HG02885 (cell line): ENCODE measurements around the gene ADGRF1.

Experiments
- ATAC-seq: cut with Tn5 transposase; IDR thresholded peaks from one replicate; pipeline ENCODE4 v1.9.1; 2021; ENCODE audit warnings: mild to moderate bottlenecking; ENCODE audit not compliant: unreplicated experiment, poor library complexity

ADGRF1 gene

DNA sequence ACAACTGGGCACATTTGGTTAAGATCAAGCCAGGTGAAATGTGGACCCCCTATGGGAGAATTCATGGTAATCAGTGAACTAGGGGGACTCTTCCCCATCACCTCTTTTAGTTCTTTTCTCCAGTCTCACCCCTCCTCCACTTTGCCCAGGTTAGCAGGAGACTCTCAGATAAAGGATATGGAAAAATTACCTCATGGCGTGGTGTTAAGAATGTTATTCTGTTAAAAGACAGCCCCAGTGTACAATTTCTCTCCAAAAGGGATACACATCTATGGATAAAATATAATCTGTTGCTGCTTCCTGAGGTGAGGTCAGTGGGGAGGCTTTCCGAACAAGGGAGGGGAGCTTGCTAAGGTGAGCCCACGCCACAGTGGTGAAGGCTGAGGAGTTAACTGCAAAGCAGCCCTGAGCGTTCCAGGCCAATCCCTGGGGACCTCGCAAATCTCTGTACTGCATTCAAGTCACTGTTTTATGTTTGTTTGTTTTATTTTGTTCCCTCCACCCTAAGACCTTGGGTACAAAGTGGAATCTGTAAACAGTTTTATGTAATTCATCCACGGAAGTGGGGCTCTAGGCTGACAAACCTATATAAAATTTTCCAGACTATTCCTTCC, 52.0 kb downstream of the ADGRF1 start:
- ATAC-seq: no peak

DNA sequence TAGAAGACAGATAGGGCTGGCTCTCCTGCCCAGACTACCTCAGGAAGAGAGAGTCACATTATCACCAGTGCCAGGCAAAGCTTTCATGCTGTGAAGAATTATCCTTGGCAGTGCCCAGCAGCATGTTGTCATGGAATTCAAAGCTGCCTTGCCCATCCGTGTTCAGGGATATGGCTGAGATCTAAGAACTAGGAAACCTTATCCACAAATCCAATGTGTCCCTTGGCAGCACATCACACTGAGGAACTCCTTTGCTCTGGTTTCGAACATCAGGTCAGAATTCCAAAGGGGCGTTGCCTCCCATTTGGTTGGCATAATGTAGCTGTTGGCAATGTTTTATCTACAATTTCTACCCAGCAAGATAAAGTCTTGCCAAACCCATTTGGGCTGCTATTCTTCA, 52.7 kb downstream of the ADGRF1 start:
- no peak for ATAC-seq

DNA sequence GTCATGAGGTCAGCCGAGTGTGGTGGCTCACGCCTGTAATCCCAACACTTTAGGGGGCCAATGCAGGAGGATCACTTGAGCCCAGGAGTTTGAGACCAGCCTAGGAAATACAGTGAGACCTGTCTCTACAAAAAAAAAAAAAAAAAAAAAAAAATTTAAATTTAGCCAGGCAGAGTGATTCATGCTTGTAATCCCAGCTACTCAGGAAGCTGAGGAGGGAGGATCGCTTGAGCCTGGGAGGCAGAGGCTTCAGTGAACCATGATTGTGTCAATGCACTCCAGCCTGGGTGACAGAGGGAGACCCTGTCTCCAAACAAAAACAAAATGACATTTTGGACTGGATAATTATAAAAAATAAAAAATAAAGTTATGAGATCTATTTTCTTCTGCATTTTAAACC, 56.2 kb downstream of the ADGRF1 start:
- no peak for ATAC-seq

DNA sequence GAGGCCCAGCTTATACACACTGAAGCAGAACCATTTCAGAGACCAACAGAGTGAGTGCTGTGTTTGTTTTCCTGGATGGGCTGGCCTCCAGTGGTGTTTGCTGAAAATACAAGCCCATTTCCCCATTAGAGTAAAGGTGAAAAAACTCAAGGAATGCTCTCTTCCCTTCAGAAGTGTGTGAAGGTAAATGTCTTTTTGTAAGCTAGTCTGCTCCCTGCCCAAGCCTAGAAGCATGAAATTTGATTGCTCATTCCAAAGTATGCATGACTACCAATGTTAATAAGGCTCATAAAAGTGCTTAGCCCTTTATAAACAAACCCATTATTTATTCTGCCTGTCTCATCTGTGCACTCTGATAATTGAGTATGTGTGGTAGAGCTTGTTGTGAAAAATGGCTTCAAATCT, 59.1 kb downstream of the ADGRF1 start:
- ATAC-seq: no peak

DNA sequence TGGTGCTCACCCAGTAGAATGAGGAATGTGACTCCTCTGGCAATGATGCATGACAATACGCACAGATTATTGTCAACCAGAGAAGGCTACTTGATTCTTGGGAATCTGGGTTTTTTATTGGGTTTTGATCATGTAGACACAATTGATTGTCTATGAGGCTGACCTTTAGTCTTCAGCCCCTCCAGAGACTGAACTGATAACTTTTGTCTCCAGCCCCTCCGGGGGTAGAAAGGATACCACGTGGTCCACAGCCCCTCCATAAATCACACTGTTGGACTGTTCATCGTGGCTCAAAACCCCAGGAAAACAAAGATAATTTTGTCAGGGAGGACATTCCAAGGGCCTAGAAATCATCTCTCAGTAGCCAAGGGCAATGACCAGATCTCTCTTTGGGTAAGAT, 62.9 kb downstream of the ADGRF1 start:
- ATAC-seq: no peak

DNA sequence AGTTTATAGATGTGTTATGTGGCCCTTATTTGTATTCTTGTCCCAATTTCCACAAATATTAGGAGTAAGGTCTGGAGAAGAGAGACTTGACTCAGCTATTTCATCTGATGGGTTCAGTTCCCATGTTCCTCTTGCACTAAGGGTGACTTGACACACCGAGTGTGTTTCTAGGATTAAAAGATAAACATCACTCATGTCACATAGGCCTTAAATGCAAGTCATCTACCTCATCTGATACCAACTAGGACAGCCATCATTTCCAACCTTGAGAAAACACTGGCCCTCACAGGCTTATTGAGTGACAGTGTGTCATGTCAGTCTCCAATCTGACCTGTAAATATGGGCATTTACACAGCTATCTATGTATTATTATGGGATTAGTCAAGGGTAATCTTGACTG, 67.3 kb downstream of the ADGRF1 start:
- ATAC-seq: no peak

DNA sequence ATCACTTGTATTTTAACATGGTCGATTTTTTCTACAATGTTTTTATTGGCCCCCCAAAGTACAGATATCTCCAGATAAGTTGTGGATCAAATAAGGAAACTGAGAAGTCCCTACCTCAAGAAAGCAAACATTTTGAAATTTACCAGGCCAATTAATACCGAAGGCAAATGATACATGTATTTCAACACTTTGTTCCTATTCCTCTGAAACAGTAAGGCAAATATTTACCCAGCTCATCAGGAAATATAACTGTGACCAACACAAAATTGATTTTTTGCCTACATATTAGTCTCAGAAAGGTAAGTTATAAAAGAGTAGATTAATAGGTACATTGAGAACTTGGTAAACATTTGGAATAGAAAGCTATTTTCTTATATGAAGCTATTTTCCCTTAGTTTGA, 69.1 kb downstream of the ADGRF1 start:
- ATAC-seq: no peak

DNA sequence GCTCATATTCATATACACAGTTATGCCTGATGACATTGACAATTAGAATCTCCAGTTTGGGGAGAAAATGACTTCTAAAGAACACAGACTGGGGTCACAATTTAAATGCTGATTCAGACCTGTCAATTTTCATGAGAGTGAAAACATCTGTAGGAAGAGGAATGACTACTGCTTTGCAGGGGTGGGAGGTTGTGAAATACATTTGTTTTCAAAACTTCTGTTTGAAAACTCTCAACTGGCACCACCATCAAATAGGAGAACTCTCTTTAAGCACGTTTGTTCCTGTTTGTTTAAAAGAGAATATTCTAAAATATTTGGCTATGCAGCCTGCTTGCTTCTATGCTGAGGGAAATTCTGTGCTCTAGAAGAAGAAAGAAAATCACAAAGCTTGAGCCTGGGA, 69.6 kb downstream of the ADGRF1 start:
- ATAC-seq: no peak

DNA sequence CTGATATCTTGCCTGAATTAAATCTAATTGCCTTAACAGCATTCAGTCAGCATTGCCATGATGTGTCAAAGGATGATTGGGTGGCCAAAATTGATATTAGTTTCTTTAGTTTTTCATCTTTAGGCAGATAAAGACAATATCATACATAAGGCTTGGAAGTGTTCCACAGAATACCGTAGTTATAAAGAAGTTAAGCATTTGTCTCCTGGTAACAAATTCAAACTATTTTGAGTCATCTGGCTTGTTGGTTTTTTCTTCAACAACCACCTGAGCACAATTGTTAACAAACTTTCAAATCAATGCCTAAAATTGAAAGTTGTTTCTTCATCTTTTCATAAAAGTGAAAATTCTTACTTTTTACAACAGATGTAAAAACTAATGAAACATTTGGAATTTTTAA, 72.9 kb downstream of the ADGRF1 start:
- ATAC-seq: no peak

DNA sequence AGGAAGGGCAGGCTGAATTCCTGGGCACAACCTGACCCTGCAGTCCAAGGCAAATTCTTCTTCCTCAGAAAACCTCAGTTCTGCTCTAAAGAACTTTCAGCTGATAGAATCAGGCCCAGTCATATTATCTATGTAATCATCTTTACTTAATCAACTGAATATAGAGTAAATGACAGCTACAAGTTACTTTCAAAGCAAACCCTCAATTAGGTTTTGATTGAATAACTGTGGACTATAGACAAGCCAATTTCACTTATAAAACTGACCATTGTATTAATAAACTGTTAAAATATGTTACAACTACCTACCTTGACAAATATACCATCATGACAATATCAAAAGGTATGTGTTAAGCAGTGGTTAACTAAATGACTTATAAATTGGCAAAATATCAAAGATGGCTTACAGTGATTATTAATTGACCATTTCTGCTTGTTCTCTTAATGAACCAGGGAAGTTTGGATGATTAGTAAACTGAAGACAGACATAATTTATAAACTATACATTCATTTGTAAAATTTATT, 74.2 kb downstream of the ADGRF1 start:
- ATAC-seq: no peak

DNA sequence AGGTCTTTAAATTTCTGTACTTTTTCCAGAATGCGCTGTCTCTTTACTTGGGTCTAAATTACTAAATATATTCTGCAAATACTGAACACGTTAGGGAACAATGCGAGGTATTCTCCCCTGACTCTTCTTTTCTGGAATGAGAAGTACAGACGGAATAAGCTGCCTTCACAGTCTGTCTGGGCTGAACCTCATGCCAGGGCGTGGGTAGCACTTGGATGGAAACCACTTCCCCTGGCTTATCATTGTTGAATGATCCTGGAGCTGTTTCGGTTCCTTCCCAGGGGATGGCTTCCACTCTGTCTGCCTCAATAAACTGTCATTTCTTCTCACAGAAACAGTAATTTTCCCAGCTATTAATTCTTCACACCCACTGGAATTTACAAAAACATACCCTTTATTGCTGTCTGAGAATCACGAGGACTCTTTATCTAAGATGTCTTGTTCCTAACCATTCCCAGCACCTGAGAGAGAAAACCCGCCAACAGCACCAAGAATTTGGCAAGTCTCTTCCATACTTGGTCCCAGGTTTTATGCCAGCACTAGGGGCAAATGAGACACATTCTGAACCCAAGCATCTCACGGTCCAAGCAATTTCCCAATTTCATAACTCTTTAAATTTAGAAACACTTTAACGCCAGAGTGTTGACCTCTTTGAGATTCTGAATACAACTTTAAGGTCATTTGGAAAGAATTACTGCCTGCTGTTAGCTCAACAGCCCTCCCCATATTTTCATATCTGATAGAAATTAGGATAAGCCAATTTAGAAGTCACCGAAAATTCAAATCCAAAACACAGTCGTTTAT, 77.2 kb downstream of the ADGRF1 start:
- ATAC-seq: no peak

DNA sequence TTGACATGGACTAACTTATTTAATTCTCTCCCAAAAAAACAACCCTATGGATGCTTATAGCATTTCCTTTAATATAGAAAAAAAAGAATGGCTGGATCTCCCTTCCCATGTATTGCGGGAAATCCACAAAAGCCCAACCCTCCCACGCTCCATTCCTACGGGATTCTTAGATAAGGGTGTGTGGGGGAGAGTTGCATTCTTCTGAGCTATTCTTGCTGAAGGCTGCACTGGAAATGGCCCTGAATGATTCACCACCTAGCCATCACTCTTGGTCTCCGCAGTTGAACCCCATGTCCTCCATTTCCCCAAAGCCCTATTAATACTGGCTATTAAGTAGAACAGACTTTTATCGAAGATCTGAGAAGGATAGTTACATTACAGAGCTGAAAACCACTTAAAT, 78.5 kb downstream of the ADGRF1 start:
- ATAC-seq: no peak

DNA sequence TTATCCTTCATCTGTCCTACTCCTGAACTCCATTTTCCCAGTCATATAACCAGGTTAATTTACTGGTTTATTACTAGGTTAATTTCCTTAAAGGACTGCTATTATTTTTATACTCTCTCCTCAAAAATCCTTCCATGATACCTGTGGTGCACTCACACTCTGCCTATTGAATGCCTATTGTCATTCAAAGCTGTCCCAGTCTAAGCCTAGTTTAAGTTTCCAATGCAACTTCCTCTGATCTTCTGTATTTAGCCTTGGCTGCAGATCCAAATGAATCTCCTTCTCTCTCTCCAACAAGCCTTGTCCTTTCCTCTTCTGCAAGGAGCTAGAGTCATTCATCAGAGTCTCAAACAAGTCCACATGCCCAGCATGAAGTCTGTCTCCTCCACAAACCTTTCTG, 79.1 kb downstream of the ADGRF1 start:
- ATAC-seq: no peak

DNA sequence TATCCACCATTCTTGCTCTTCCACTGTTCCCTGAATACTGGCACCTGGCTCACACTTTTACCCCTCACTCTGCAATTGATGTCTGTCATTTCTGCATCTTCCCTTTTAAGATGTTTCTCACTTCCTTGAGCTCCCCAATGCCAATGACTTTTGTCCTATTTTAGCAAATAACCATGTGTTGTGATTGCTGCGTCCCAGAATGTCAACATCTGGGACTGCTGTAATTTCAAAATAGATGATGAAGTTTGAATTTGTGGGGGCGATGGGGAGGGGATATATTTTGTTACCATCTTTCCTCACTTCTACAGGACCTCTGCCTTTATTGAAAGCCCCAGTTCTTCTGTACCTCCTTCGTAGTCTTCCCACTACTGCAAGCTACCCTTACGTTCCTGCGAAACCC, 80.4 kb downstream of the ADGRF1 start:
- no peak for ATAC-seq

DNA sequence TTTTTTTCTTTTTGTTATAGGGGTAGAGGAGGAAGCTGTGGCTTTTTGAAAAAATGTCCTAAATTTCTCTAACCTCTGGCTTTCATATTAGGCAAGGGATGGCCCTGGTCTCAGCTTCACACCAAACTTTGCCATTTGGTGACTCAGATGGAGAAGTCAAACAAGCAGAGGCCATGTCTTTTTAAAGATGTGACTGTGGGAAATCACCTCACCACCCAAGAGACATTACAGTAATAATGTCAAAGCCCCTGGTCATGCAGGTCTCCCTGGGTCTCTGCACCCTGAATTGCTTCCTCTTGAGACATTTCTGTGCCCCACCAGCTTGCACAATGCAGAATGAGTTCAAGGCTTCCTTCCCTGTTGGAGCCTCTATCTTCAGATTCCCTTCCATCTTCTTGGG, 80.9 kb downstream of the ADGRF1 start:
- no peak for ATAC-seq

DNA sequence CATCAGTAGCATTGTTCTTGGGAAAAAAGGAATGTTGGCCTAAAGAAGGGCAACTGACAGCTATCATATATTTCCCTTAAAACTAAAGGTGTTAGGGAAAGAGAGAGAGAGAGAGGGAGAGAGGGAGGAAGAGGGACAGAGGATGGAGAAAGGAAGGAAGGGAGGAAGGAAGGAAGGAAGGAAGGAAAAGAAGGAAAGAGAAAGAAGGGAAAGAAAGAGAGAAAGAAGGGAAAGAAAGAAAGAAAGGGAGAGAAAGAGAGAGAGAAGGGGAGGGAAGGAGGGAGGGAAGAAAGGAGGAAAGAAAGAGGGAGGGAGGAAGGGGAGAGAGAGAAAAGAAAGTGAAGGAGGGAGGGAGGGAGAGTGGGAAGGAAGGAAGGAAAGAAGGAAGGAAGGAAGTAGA, 82.7 kb downstream of the ADGRF1 start:
- ATAC-seq: no peak

DNA sequence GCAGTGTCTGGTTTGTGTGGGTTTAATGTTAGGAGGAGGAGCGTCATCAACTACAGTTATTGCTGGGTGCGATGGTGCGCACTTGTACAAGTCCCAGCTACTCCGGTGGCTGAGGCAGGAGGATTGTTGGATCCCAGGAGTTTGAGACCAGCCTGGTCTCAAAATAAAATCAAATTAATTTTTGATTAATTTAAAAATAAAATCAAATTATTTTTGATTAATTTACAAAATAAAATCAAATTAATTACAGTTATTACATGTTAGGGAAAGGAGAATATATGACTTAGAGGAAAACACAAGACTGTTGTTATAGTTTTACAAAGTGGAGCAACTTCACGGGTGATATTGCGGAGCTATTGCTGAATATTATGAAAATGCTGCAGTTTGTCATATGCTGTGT, 85.7 kb downstream of the ADGRF1 start:
- ATAC-seq: no peak

DNA sequence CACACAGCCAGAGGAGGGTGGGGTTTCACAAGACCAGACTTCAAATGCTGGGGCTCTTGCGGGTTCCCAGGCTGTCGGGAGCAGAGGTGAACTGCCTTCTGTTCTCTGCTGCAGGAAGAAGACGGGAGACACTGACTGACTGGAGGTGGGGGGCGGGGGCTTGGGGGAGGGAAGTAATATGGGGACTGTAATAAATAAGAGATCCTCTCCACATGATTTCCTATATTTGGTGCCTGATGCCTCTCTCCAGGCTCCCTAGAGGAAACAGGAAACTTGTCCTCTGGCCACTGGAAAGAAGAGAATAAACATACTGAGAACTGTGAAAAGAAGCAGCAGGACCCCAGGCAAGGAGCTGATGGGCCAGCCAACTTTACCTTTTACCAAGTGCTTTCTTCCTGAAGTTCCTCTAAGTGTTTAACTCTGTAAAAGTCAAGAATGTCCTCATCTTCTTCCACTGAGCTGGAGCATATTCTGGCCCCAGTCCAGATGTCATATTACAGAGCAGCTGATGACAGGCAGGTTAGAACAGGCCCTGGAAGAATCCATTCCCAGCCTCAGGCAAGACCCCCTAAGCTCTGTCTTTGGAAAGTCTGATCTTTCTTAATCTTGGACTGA, 87.2 kb downstream of the ADGRF1 start:
- ATAC-seq: no peak

DNA sequence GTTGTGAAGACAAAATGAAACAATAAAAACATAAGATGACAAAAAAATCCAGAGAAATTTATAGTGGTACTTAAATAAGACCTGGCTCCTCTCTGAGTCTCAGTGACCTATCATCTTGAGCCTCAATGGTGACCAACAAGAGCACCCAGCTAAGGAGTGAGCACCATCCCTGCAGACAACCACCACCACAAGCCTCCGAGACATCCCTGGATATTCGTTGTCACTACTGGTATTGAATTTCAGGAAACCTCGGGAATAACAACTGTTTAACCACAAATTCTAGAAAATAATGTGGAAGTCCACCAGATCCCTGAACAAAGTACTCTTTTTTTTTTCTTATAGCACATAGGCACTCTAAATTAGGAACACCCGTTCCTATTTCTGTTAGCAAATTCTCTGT, 88.2 kb downstream of the ADGRF1 start:
- ATAC-seq: no peak

DNA sequence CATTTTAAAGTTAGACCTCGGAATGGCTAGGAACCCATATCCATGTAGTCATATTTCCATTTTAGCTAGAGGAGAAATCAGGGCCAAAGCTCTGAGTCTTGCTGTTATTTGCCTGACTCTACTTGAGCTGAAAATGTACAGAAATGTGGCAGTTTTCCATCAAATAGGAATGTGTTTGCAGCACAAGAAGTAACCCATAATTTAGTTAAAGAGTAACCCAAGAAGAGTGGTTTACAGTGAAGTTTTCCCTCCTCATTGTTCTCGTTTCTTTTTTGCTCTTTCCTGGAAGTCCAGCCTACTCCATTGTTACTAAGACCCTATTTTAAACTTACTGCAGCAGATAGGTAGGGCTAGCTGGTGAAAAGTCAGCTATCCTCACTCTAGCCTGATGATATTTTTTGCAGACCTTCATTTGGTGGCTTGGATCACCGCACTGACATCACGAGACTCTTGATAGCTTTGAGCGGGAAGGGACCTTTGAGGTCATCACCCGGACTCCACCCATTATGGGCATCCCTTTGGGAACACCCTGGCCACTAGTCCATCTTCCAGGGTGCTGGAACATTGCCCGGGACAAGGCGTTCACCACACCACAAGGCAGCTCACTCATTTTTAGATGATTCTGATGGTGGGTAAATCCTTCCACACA, 92.4 kb downstream of the ADGRF1 start:
- no peak for ATAC-seq

DNA sequence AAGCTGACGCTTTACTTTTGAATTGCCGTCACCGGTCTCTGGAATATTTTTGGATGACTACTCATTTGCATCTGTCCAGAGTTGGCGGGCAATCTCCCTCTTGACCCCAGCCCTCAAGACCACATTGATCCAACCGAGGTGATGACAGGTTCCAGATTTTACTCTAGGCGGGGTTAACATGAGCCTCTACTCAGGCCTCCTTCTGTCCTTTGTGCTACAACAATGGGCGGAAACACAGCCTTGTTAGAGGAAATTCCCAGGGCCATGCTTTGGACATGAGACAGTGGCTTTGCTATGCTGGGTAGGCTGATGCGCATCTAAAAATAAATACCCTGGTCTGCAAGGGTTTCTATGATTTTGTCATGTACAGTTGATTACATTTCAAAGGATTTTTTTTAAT, 93.4 kb downstream of the ADGRF1 start:
- no peak for ATAC-seq
